Cardiac muscle cell (in vitro differentiated cells and primary cell): ENCODE results near the gene BCL11A. TPM values are rescaled to one million over a fixed set of nuclear protein-coding genes. Genes with fewer than 3 reads are reported as not detected.
"Not testable (repeated sequence)": the region's sequence is repeated elsewhere in the genome, so short reads cannot be mapped to it uniquely, and the experiment has no call there.

ENCODE experiments used
- DNase-seq, 2 donors: peaks; one replicate each; pipeline versions ENCODE4 v3.0.0 to v3.0.0-alpha.2; 2010 to 2017; ENCODE audit warnings: low read depth in 1 of 2, low spot score in 1 of 2
- H3K27ac ChIP-seq: fragments of 200-600 bp; sonication (generic); 2 replicates; pipeline ENCODE4 v1.5.1; 2016
- H3K27me3 ChIP-seq: fragments of 200-600 bp; sonication (generic); 2 replicates; pipeline ENCODE4 v1.6.0; 2016; ENCODE audit warnings: control low read depth
- H3K36me3 ChIP-seq: fragments of 200-600 bp; sonication (generic); 2 replicates; pipeline ENCODE4 v1.5.1; 2016; ENCODE audit warnings: control low read depth
- H3K4me1 ChIP-seq: fragments of 200-600 bp; sonication (generic); 2 replicates; pipeline ENCODE4 v1.8.1; 2017; ENCODE audit warnings: low read depth, mild to moderate bottlenecking, mixed run types
- H3K4me3 ChIP-seq: fragments of 200-600 bp; sonication (generic); 2 replicates; pipeline ENCODE4 v1.5.1; 2016; ENCODE audit warnings: mild to moderate bottlenecking
- H3K9me3 ChIP-seq: fragments of 200-600 bp; sonication (generic); 2 replicates; pipeline ENCODE4 v1.5.1; 2017; ENCODE audit warnings: low read depth, mild to moderate bottlenecking, control low read depth
- polyA plus RNA-seq: library from polyadenylated mRNA; unstranded; fragments of >200 nt; fragmentation: Nextera tagmentation; extraction: Ambion mirVana; gene quantifications from 2 replicates; pipeline ENCODE4 v1.2.1, GENCODE V29; 2016
- total RNA-seq: library from RNA; depleted of rRNA; stranded (reverse); fragments of >200 nt; gene quantifications from 2 replicates; pipeline ENCODE4 v1.2.3, GENCODE V29; 2016
- TF ChIP-seq, protein P1 (sequence below): IDR thresholded peaks from 2 replicates; pipeline ENCODE4 v1.5.1; 2012; ENCODE audit warnings: low read depth, mild to moderate bottlenecking, low read length

The BCL11A gene
- total and polyA plus RNA-seq, 2 experiments from 2014 or later = 15.7 to 19.8 TPM

DNA sequence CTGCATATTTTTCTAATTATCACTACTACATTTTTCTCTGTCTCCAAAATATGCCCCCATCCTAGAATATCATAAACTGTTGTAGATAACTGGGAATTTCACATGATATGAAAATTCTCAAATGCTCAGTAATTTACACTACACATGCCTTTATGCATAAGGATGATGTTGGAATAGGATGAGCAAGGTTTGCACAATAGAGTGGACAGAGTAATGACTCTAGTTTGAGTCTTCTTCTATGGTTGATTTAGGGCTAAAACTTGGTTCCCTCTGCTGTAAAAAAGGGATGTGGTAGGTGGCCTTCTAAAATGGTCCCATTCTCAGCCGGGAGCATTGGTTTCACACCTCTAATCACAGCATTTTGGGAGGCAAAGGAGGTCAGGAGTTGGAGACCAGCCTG lies 129.9 kb downstream of the BCL11A start:
- TF ChIP-seq, protein P1, sequence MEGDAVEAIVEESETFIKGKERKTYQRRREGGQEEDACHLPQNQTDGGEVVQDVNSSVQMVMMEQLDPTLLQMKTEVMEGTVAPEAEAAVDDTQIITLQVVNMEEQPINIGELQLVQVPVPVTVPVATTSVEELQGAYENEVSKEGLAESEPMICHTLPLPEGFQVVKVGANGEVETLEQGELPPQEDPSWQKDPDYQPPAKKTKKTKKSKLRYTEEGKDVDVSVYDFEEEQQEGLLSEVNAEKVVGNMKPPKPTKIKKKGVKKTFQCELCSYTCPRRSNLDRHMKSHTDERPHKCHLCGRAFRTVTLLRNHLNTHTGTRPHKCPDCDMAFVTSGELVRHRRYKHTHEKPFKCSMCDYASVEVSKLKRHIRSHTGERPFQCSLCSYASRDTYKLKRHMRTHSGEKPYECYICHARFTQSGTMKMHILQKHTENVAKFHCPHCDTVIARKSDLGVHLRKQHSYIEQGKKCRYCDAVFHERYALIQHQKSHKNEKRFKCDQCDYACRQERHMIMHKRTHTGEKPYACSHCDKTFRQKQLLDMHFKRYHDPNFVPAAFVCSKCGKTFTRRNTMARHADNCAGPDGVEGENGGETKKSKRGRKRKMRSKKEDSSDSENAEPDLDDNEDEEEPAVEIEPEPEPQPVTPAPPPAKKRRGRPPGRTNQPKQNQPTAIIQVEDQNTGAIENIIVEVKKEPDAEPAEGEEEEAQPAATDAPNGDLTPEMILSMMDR = no peak
- Histone ChIP-seq H3K4me1 (peaks cover 8% of the 10 kb centered on the region), H3K27me3 (no peaks in the 10 kb centered on the region), H3K36me3 (no peaks in the 10 kb centered on the region), H3K9me3 (no peaks in the 10 kb centered on the region), H3K4me3 (no peak overlapping the region), H3K27ac (no peak overlapping the region)
- DNase-seq = no peak

DNA sequence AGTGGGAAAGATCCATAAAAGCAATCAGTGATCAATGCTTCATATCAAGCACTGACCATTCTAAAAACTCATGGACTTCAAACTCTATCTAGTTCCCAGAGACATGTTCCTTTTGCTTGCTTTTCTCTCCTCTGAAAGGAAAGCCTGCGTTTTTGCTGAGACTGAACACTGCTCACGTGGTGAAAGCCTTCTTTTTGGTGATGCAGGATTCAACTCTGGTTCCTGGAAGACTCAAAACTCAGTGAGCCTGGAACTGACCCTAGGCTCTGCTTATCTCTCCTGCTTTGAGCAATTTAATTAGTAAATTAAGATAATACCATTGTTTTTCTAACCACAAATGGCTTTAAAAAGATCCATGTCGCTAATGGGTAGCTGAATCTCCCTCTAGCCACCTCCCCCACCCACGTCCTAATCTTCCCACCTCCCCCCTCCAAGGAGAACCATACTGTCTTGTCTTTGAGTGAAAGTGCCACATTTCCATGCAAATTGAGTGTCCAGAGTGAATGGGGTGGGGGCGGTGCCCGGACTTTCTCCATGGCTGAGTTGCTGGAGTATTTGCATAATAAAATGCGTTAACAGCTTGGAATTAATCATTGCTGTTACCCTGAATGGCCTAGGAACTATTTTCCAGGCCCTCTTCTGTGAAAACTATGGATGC lies 130.5 kb downstream of the BCL11A start:
- Histone ChIP-seq H3K27ac (no peak overlapping the region), H3K27me3 (no peaks in the 10 kb centered on the region), H3K36me3 (no peaks in the 10 kb centered on the region), H3K4me3 (no peak overlapping the region), H3K9me3 (no peaks in the 10 kb centered on the region), H3K4me1 (peaks cover 8% of the 10 kb centered on the region)
- no peak for DNase-seq
- TF ChIP-seq, protein P1 = no peak

GRCh38 chr2:60417210-60417609 lies 136.2 kb downstream of the BCL11A start:
- H3K27ac ChIP-seq, DNase-seq, H3K36me3 ChIP-seq, H3K4me1 ChIP-seq, H3K4me3 ChIP-seq, H3K9me3 ChIP-seq, H3K27me3 ChIP-seq: not testable (repeated sequence)

DNA sequence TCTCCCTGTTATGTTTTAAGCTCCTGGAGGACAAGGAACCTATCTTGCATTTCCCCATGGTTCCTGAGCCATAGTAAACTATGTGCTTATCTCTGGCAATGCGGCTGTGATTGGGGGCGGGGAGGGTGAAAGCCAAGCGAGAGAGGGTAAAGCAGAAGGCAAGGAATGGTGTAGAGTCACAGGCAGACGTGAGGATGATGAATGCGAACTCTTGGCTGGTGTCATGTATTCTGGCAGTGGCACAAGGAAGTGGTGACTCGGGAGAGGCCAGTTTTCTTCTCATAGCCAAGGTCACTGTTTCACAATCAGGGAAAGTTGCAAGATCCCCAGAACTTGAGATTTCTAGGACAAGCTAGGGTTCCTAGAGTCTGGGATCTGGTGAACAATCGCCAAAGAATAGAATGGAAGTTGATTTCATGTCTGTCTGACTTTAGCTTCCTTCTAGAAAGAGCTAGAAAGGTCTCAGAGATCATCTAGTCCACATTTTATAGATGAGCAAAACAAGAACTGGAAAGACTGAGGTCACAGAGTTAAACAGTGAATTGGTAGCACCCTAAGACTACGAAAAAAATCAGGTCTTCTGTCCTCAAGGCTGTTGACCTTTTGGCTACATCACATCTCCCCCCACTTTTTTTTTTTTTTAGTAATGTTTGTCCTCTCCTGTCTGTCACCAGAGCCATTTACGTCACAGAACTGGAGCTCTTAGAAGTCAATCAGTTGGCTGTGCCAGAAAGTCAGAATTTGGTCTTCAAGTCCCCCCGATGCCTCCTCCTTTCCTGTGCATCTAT lies 137.0 kb downstream of the BCL11A start:
- Histone ChIP-seq H3K4me1 (peaks cover 13% of the 10 kb centered on the region), H3K27me3 (no peaks in the 10 kb centered on the region), H3K36me3 (no peaks in the 10 kb centered on the region), H3K27ac (no peak overlapping the region), H3K9me3 (no peaks in the 10 kb centered on the region), H3K4me3 (no peak overlapping the region)
- peak; percentile 51 to 66 for DNase-seq
- TF ChIP-seq, protein P1 = no peak

- Histone ChIP-seq H3K4me3 (no peak overlapping the region), H3K36me3 (no peaks in the 10 kb centered on the region), H3K4me1 (peaks cover 19% of the 10 kb centered on the region), H3K27ac (no peak overlapping the region), H3K27me3 (no peaks in the 10 kb centered on the region), H3K9me3 (no peaks in the 10 kb centered on the region)
- no peak for DNase-seq
- TF ChIP-seq, protein P1 = no peak
Measured at GRCh38 chr2:60415814-60416213, 137.6 kb downstream of the BCL11A start.

DNA sequence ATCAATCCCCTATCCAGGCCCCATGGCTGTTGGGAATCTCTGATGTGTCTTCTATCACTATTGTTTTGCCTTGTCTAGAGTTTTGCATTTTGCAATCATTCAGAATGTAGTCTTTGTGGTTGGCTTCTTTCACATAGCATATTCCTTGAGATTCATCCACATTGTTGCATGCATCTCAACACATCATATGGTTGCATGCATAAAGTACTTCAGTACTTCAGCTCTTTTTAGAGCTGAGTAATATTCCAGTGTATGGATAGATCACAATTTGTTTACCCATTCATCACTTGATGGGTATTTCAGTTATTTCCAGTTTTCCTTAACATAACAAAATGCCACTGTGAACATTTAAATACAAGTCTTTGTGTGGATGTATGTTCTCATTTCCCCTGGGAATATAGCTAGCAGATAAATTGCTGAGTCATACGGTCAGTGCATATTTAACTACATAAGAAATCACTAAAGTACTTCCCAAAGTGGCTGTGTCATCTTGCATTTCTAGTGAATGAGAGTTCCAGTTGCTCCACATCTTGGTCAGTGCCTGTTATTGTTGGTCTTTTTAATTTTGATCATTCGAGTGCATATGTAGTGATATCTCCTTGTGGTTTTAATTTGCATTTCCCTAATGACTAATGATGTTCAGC lies 138.8 kb downstream of the BCL11A start:
- peaks cover 27% of the 10 kb centered on the region for H3K4me1 ChIP-seq
- H3K4me3 ChIP-seq = no peak overlapping the region
- no peaks in the 10 kb centered on the region for H3K36me3 ChIP-seq
- DNase-seq = peak in 1 of 2 donors; percentile 64
- no peaks in the 10 kb centered on the region for H3K9me3 ChIP-seq
- H3K27me3 ChIP-seq = no peaks in the 10 kb centered on the region
- TF ChIP-seq, protein P1 = no peak
- H3K27ac ChIP-seq = no peak overlapping the region
